Left lung (tissue), 10 donors: ENCODE results near the gene ANKRD13B. TPM values are rescaled to one million over a fixed set of nuclear protein-coding genes. Genes with fewer than 3 reads are reported as not detected.

Experiments used
- ATAC-seq: fragments of 200-7000 bp; cut with Tn5 transposase; one replicate; pipeline ENCODE4 v1.9.1; 2020; ENCODE audit warnings: moderate library complexity
- DNase-seq, 4 donors: peaks; one replicate each; pipeline ENCODE4 v3.0.0-alpha.2; 2013 to 2020
- H3K27ac ChIP-seq, 2 donors: fragments of 200-600 bp; sonication (generic) in 1 of 2; one replicate each; pipeline versions ENCODE4 v1.5.0 to v1.8.0; 2020 to 2021
- H3K27me3 ChIP-seq, 2 donors: fragments of 200-600 bp; sonication (generic) in 1 of 2; one replicate each; pipeline versions ENCODE4 v1.5.0 to v1.8.0; 2020 to 2021
- H3K36me3 ChIP-seq, 2 donors: fragments of 200-600 bp; sonication (generic) in 1 of 2; one replicate each; pipeline versions ENCODE4 v1.5.0 to v1.8.0; 2020 to 2021
- H3K4me1 ChIP-seq, 2 donors: fragments of 200-600 bp; one replicate each; pipeline ENCODE4 v1.8.0; 2021
- H3K4me3 ChIP-seq, 2 donors: fragments of 200-600 bp; sonication (generic) in 1 of 2; one replicate each; pipeline versions ENCODE4 v1.5.0 to v1.8.0; 2020 to 2021; ENCODE audit warnings: mild to moderate bottlenecking in 1 of 2
- H3K9me3 ChIP-seq, 2 donors: fragments of 200-600 bp; sonication (generic) in 1 of 2; one replicate each; pipeline versions ENCODE4 v1.5.0 to v1.8.0; 2020 to 2021
- intact Hi-C, 2 donors: fragments of 100-400 bp; cut with DNase I; formaldehyde crosslinking; loops; one replicate each; pipeline versions ENCODE4 v1.11.2 to v1.14.2; 2022
- polyA plus RNA-seq, 6 donors: library from polyadenylated mRNA; unstranded; fragments of 120-200 nt; gene quantifications; one replicate each; pipeline ENCODE4 v1.2.1, GENCODE V29; 2013; ENCODE audit not compliant: insufficient read length in 6 of 6
- total RNA-seq, 2 donors: library from RNA; stranded (reverse); fragmentation: NEBNext Ultra II Directional; extraction: Animal tissue kit (Norgen Biotek cat#: 25700); gene quantifications; one replicate each; pipeline ENCODE4 v1.2.1, GENCODE V29; 2021
- TF ChIP-seq, protein P1 (sequence below), 2 donors: fragments of 200-600 bp; sonication (generic) in 1 of 2; IDR thresholded peaks; one replicate each; pipeline versions ENCODE4 v1.5.0 to v1.8.0; 2021; ENCODE audit warnings: antibody characterized with exemption in 2 of 2
- donor health status: DM: no; HTN: yes; CAD: no.
- donor health status: DM: no; HTN: no; CAD: no.

The ANKRD13B gene
- total and polyA plus RNA-seq, 8 donors, result 7.7 to 14.3 (median 9.5) TPM

- intact Hi-C loops, result no loop called here
These were observed 35.7 kb downstream of the ANKRD13B start for GRCh38 chr17:29628644-29629043.

DNA sequence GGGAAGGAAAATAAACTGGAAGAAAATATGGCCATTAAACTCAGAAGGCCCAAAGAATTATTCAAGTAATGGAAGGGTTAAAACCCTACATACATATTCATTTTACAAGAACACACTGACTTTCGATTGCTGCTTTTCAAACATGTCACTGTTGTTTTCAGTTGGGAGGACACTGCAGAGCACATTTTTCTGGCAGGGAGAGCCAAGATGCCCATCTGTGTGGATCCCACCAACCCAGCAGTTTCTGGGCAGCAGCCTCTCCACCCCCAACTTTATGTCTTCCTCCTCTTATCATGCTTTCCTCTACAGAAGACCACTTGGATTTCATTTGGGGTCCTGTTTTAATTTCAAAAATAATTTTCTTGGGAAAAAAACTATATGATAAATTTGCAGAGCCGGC lies 36.9 kb downstream of the ANKRD13B start:
- no peaks in the 10 kb centered on the region for H3K9me3 ChIP-seq
- TF ChIP-seq, protein P1, sequence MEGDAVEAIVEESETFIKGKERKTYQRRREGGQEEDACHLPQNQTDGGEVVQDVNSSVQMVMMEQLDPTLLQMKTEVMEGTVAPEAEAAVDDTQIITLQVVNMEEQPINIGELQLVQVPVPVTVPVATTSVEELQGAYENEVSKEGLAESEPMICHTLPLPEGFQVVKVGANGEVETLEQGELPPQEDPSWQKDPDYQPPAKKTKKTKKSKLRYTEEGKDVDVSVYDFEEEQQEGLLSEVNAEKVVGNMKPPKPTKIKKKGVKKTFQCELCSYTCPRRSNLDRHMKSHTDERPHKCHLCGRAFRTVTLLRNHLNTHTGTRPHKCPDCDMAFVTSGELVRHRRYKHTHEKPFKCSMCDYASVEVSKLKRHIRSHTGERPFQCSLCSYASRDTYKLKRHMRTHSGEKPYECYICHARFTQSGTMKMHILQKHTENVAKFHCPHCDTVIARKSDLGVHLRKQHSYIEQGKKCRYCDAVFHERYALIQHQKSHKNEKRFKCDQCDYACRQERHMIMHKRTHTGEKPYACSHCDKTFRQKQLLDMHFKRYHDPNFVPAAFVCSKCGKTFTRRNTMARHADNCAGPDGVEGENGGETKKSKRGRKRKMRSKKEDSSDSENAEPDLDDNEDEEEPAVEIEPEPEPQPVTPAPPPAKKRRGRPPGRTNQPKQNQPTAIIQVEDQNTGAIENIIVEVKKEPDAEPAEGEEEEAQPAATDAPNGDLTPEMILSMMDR (IDR thresholded peaks at IDR 0.05), result no peak
- DNase-seq (no peak), ATAC-seq (no peak)
- no peaks in the 10 kb centered on the region for H3K27me3 ChIP-seq
- peaks cover 0 to 5% of the 10 kb centered on the region in 2 donors for H3K4me1 ChIP-seq
- intact Hi-C loops, result loop anchor here in 1 of 2 donors (10.0 kb wide), 1 partner anchor 305 kb away; the partner anchor contains the start of gene SSH2
- no peak overlapping the region for H3K27ac ChIP-seq
- H3K36me3 ChIP-seq, result peaks cover 0 to 70% of the 10 kb centered on the region in 2 donors
- no peak overlapping the region for H3K4me3 ChIP-seq

More at GRCh38 chr17:29628644-29629043, 35.7 kb downstream of the ANKRD13B start:
- TF ChIP-seq, protein P1 (IDR thresholded peaks at IDR 0.05), result no peak
- H3K36me3 ChIP-seq, result peaks cover 0 to 58% of the 10 kb centered on the region in 2 donors
- no peak overlapping the region for H3K4me3 ChIP-seq
- H3K9me3 ChIP-seq, result no peaks in the 10 kb centered on the region
- no peak for ATAC-seq
- no peaks in the 10 kb centered on the region for H3K27me3 ChIP-seq
- peaks cover 0 to 5% of the 10 kb centered on the region in 2 donors for H3K4me1 ChIP-seq
- no peak for DNase-seq
- H3K27ac ChIP-seq, result no peak overlapping the region

- Histone ChIP-seq H3K4me1 (peaks cover 0 to 5% of the 10 kb centered on the region in 2 donors), H3K9me3 (no peaks in the 10 kb centered on the region), H3K27ac (no peak overlapping the region), H3K4me3 (no peak overlapping the region), H3K36me3 (peaks cover 0 to 72% of the 10 kb centered on the region in 2 donors), H3K27me3 (no peaks in the 10 kb centered on the region)
- ATAC-seq (no peak), DNase-seq (no peak)
- TF ChIP-seq, protein P1 (IDR thresholded peaks at IDR 0.05), result no peak
- intact Hi-C loops, result loop anchor here in 1 of 2 donors (10.0 kb wide), 1 partner anchor 304 kb away; the partner anchor contains the start of gene SSH2
These were observed 37.8 kb downstream of the ANKRD13B start for GRCh38 chr17:29630630-29631193.

GRCh38 chr17:29633886-29634285 lies 41.0 kb downstream of the ANKRD13B start:
- Histone ChIP-seq H3K36me3 (peaks cover 0 to 86% of the 10 kb centered on the region in 2 donors), H3K27me3 (no peaks in the 10 kb centered on the region), H3K4me3 (no peak overlapping the region), H3K4me1 (peaks cover 0 to 1% of the 10 kb centered on the region in 2 donors), H3K27ac (no peak overlapping the region), H3K9me3 (no peaks in the 10 kb centered on the region)
- ATAC-seq (no peak), DNase-seq (no peak)
- intact Hi-C loops, result loop anchor here in 1 of 2 donors (10.0 kb wide), 1 partner anchor 301 kb away; the partner anchor contains the start of gene SSH2
- TF ChIP-seq, protein P1 (IDR thresholded peaks at IDR 0.05), result no peak

- TF ChIP-seq, protein P1 (IDR thresholded peaks at IDR 0.05), result no peak
- peaks cover 0 to 48% of the 10 kb centered on the region in 2 donors for H3K36me3 ChIP-seq
- ATAC-seq (no peak), DNase-seq (no peak)
- H3K27me3 ChIP-seq, result no peaks in the 10 kb centered on the region
- peak overlapping the region; percentile 47 to 72 for H3K27ac ChIP-seq
- no peaks in the 10 kb centered on the region for H3K9me3 ChIP-seq
- no peak overlapping the region for H3K4me3 ChIP-seq
- peaks cover 24 to 66% of the 10 kb centered on the region in 2 donors for H3K4me1 ChIP-seq
- intact Hi-C loops, result no loop called here
These were observed 47.5 kb downstream of the ANKRD13B start for GRCh38 chr17:29640413-29640812.
